BJ (cell line): ENCODE data around the gene EFNA4. TPM values are rescaled to one million over a fixed set of nuclear protein-coding genes. Genes with fewer than 3 reads are reported as not detected.

Source experiments
- CTCF ChIA-PET: fragments of 350-600 bp; formaldehyde crosslinking; extraction: SDS; loops from one replicate; lab custom pipeline; 2021; ENCODE audit warnings: antibody characterized with exemption, inconsistent platforms; lab: Yijun Ruan, JAX
- POLR2A ChIA-PET: fragments of 300-600 bp; sonication (Branson Sonifier 250); formaldehyde crosslinking; extraction: SDS; loops from one replicate; lab custom pipeline; 2021; ENCODE audit warnings: antibody characterized with exemption; lab: Charles Lee
- DNase-seq: peaks from one replicate; pipeline ENCODE4 v3.0.0-alpha.2; 2011; ENCODE audit warnings: low read depth
- H3K27me3 ChIP-seq: 2 replicates; pipeline ENCODE4 v1.6.0; 2011; ENCODE audit warnings: low read length; ENCODE audit not compliant: control insufficient read depth, insufficient read depth
- H3K36me3 ChIP-seq: 2 replicates; pipeline ENCODE4 v1.5.1; 2011; ENCODE audit warnings: low read length; ENCODE audit not compliant: control insufficient read depth, insufficient read depth
- H3K4me3 ChIP-seq: 2 replicates; pipeline ENCODE4 v1.5.1; 2011; ENCODE audit warnings: low read depth, mild to moderate bottlenecking, control low read depth, low read length
- polyA plus RNA-seq: library from polyadenylated mRNA; depleted of rRNA; stranded (reverse); fragments of >200 nt; gene quantifications from 2 replicates; pipeline ENCODE4 v1.2.3, GENCODE V29; 2011
- TF ChIP-seq, protein P1 (sequence below): IDR thresholded peaks from 2 replicates; pipeline ENCODE4 v1.5.1; 2011; ENCODE audit warnings: low read depth, mild to moderate bottlenecking, control low read depth, inconsistent platforms, low read length, moderate library complexity; ENCODE audit not compliant: insufficient read depth

EFNA4 gene
- polyA plus RNA-seq, 1 experiment, result 12.4 TPM

GRCh38 chr1:155017041-155017945 is 46.2 kb upstream of the EFNA4 start:
- Histone ChIP-seq H3K36me3 (peaks cover 8% of the 10 kb centered on the region; the same call in 1 of the 2 replicates), H3K4me3 (peak overlapping the region; percentile 40), H3K27me3 (no peaks in the 10 kb centered on the region)
- TF ChIP-seq, protein P1, sequence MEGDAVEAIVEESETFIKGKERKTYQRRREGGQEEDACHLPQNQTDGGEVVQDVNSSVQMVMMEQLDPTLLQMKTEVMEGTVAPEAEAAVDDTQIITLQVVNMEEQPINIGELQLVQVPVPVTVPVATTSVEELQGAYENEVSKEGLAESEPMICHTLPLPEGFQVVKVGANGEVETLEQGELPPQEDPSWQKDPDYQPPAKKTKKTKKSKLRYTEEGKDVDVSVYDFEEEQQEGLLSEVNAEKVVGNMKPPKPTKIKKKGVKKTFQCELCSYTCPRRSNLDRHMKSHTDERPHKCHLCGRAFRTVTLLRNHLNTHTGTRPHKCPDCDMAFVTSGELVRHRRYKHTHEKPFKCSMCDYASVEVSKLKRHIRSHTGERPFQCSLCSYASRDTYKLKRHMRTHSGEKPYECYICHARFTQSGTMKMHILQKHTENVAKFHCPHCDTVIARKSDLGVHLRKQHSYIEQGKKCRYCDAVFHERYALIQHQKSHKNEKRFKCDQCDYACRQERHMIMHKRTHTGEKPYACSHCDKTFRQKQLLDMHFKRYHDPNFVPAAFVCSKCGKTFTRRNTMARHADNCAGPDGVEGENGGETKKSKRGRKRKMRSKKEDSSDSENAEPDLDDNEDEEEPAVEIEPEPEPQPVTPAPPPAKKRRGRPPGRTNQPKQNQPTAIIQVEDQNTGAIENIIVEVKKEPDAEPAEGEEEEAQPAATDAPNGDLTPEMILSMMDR, result peak; percentile 99
- CTCF ChIA-PET, result interaction anchor here (0.5 to 10.2 kb wide), 36 partner anchors 8 to 458 kb away, joined by 3 to 95 read pairs (median 4); partner anchors contain the start of genes DCST1, DCST2, EFNA3 and FLAD1
- peak; percentile 55 for DNase-seq
- POLR2A ChIA-PET, result interaction anchor here (0.8 kb wide), 1 partner anchor 53 kb away, joined by 3 read pairs; no protein-coding TSS in a partner anchor

DNA sequence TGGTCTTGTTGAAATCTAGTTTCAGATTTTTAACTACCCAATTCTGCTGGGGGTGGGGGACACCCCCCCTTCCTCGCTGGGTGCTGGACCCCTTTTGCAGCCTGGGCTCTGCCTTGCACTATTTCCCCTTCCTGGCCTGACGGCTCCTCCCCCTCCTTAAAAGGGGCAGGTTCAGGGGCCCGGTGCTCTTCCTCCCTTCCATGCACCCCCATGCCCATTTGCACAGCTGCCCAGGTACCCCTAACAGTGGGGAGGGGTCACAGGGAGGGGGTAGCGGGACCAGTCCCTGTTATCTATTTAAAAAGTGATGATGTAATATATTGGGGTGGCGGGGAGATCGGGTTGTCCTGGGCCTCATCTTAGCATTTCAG is 45.6 kb upstream of the EFNA4 start:
- peaks cover 8% of the 10 kb centered on the region; the same call in 1 of the 2 replicates for H3K36me3 ChIP-seq
- no peaks in the 10 kb centered on the region for H3K27me3 ChIP-seq
- no peak overlapping the region for H3K4me3 ChIP-seq
- TF ChIP-seq, protein P1, result no peak
- DNase-seq, result no peak
- ChIA-PET POLR2A (interaction anchor here (0.8 kb wide), 1 partner anchor 53 kb away, joined by 3 read pairs; no protein-coding TSS in a partner anchor), CTCF (interaction anchor here (0.6 to 10.2 kb wide), 31 partner anchors 12 to 458 kb away, joined by 3 to 95 read pairs (median 5); partner anchors contain the start of genes DCST1, DCST2, EFNA3 and FLAD1)

GRCh38 chr1:155018617-155019348 is 44.8 kb upstream of the EFNA4 start:
- H3K36me3 ChIP-seq, result peaks cover 8% of the 10 kb centered on the region; the same call in 1 of the 2 replicates
- TF ChIP-seq, protein P1, result no peak
- no peak for DNase-seq
- no peaks in the 10 kb centered on the region for H3K27me3 ChIP-seq
- no peak overlapping the region for H3K4me3 ChIP-seq
- ChIA-PET CTCF (interaction anchor here (0.6 to 10.2 kb wide), 14 partner anchors 14 to 73 kb away, joined by 3 to 95 read pairs (median 6); partner anchors contain the start of genes EFNA3, LENEP, PBXIP1 and PYGO2), POLR2A (no interaction called here)

DNA sequence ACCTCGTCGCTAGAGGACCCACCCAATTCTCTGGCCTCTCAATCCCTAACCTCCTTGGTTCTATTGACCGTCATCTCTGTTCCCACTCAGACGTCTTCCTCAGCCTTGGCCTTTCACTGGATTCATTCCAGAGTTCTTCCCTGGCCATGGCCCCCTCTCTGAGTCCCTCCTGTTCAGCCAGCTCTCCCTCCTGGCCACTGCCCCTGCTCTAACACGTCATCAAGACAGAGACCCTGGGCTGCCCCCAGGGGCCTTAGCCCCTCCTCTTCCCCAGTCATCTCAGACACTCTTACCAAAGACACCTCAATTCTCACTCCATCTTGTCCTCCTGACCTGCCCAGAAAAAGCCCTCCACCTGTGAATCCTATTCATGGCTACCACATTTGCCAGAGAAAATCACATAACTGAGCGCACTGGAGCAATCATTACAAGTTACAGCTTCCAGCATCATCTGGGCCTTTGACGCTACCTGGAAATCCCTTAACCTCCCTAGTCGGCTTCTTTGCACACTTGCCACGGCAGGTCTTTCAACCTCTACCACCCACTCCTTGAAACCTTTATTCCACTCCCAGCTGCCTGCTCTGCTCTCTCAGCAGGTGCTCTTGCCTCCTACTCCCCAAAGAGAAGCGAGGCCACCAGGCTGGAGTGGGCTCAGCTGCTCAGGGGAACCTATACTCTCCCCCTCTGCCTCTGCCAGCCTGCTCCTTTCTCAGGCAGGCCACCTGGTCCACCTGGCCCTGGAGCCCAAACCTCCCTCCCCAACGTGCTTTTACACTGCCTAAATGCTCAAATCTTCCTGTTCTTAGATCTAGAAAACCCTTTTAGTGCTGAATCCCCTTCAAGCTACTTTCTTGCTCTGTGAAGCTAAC is 43.9 kb upstream of the EFNA4 start:
- ChIA-PET CTCF (interaction anchor here (0.6 to 10.2 kb wide), 10 partner anchors 15 to 83 kb away, joined by 3 to 95 read pairs (median 6); partner anchors contain the start of genes ADAM15, LENEP, PBXIP1 and PMVK), POLR2A (no interaction called here)
- TF ChIP-seq, protein P1, result no peak
- Histone ChIP-seq H3K36me3 (peaks cover 8% of the 10 kb centered on the region; the same call in 1 of the 2 replicates), H3K27me3 (no peaks in the 10 kb centered on the region), H3K4me3 (no peak overlapping the region)
- DNase-seq, result no peak
